ENCODE results near the gene ENKD1.
A peak's percentile ranks its signal among the peaks of the same experiment; 100 is the strongest.

The ENKD1 gene

GRCh38 chr16:67660564-67661028 lies 6.0 kb downstream of the ENKD1 start, which contains the start of gene PARD6A:
PARD6A (plus strand) TSS chr16:67660960; CDS start chr16:67661039, 79 bp downstream.
- Mint-ChIP-seq H3K27ac (peak within 1 kb of the TSS; percentile 96 to 98), H3K9me3 (no peaks in the 10 kb centered on the region), H3K4me1 (peaks cover 66% of the 10 kb centered on the region), H3K4me3 (peak within 1 kb of the TSS; percentile 95), H3K27me3 (no peaks in the 10 kb centered on the region)
- ATAC-seq: peak; percentile 89
- DNase-seq: peak; percentile 95 to 97

- Mint-ChIP-seq H3K9me3 (no peaks in the 10 kb centered on the region), H3K4me3 (peak within 1 kb of the TSS; percentile 95), H3K27ac (peak within 1 kb of the TSS; percentile 96 to 98), H3K4me1 (peaks cover 62% of the 10 kb centered on the region), H3K27me3 (no peaks in the 10 kb centered on the region)
- ATAC-seq (peak; percentile 65), DNase-seq (peak; percentile 95 to 97)
Observed at GRCh38 chr16:67659675-67660563, 6.6 kb downstream of the ENKD1 start, which contains the start of gene ACD. ACD (minus strand) TSS chr16:67660260; CDS start chr16:67660220, 40 bp downstream.

- DNase-seq: no peak
- no peaks in the 10 kb centered on the region for H3K9me3 Mint-ChIP-seq
- peaks cover 54% of the 10 kb centered on the region for H3K4me1 Mint-ChIP-seq
- H3K27ac Mint-ChIP-seq: peak overlapping the region; percentile 28 to 81
- no peaks in the 10 kb centered on the region for H3K27me3 Mint-ChIP-seq
- ATAC-seq: no peak
- H3K4me3 Mint-ChIP-seq: peak overlapping the region; percentile 95
Observed at GRCh38 chr16:67658849-67659674, 7.5 kb downstream of the ENKD1 start.

GRCh38 chr16:67657751-67658518 lies 8.6 kb downstream of the ENKD1 start:
- peaks cover 47% of the 10 kb centered on the region for H3K4me1 Mint-ChIP-seq
- ATAC-seq (no peak), DNase-seq (no peak)
- peak overlapping the region in 1 of 2 donors; percentile 95 for H3K4me3 Mint-ChIP-seq
- H3K9me3 Mint-ChIP-seq: no peaks in the 10 kb centered on the region
- peak overlapping the region; percentile 14 to 69 for H3K27ac Mint-ChIP-seq
- H3K27me3 Mint-ChIP-seq: no peaks in the 10 kb centered on the region

- H3K4me1 Mint-ChIP-seq: peaks cover 47% of the 10 kb centered on the region
- DNase-seq: no peak
- ATAC-seq: no peak
- H3K4me3 Mint-ChIP-seq: no peak overlapping the region
- H3K27ac Mint-ChIP-seq: no peak overlapping the region
- H3K27me3 Mint-ChIP-seq: no peaks in the 10 kb centered on the region
- H3K9me3 Mint-ChIP-seq: no peaks in the 10 kb centered on the region
Observed at GRCh38 chr16:67657017-67657608, 9.4 kb downstream of the ENKD1 start.

GRCh38 chr16:67656344-67657016 lies 10.1 kb downstream of the ENKD1 start:
- no peak overlapping the region for H3K4me3 Mint-ChIP-seq
- H3K27ac Mint-ChIP-seq: peak overlapping the region in 1 of 2 donors; percentile 27

GRCh38 chr16:67655363-67655762 lies 11.2 kb downstream of the ENKD1 start:
- Mint-ChIP-seq H3K27ac (peak overlapping the region; percentile 54 to 87), H3K27me3 (no peaks in the 10 kb centered on the region), H3K4me3 (no peak overlapping the region), H3K4me1 (peaks cover 42% of the 10 kb centered on the region), H3K9me3 (no peaks in the 10 kb centered on the region)
- ATAC-seq (no peak), DNase-seq (no peak)

More at GRCh38 chr16:67656344-67657016, 10.1 kb downstream of the ENKD1 start:
- Mint-ChIP-seq H3K27me3 (no peaks in the 10 kb centered on the region), H3K9me3 (no peaks in the 10 kb centered on the region), H3K4me1 (peaks cover 47% of the 10 kb centered on the region)
- ATAC-seq (no peak), DNase-seq (no peak)

GRCh38 chr16:67654403-67654911 lies 12.1 kb downstream of the ENKD1 start:
- H3K9me3 Mint-ChIP-seq: no peaks in the 10 kb centered on the region
- H3K4me1 Mint-ChIP-seq: peaks cover 38% of the 10 kb centered on the region
- no peak overlapping the region for H3K4me3 Mint-ChIP-seq
- ATAC-seq (no peak), DNase-seq (no peak)
- no peak overlapping the region for H3K27ac Mint-ChIP-seq
- no peaks in the 10 kb centered on the region for H3K27me3 Mint-ChIP-seq

GRCh38 chr16:67653789-67654402 lies 12.7 kb downstream of the ENKD1 start:
- peaks cover 32% of the 10 kb centered on the region for H3K4me1 Mint-ChIP-seq
- ATAC-seq: peak; percentile 8
- H3K4me3 Mint-ChIP-seq: no peak overlapping the region
- DNase-seq: no peak
- no peaks in the 10 kb centered on the region for H3K27me3 Mint-ChIP-seq
- no peak overlapping the region for H3K27ac Mint-ChIP-seq
- no peaks in the 10 kb centered on the region for H3K9me3 Mint-ChIP-seq

GRCh38 chr16:67653128-67653788 lies 13.3 kb downstream of the ENKD1 start:
- no peak overlapping the region for H3K4me3 Mint-ChIP-seq
- ATAC-seq (peak; percentile 44), DNase-seq (no peak)
- peaks cover 26% of the 10 kb centered on the region for H3K4me1 Mint-ChIP-seq
- H3K9me3 Mint-ChIP-seq: no peaks in the 10 kb centered on the region
- H3K27me3 Mint-ChIP-seq: no peaks in the 10 kb centered on the region
- no peak overlapping the region for H3K27ac Mint-ChIP-seq

- Mint-ChIP-seq H3K27ac (no peak overlapping the region), H3K27me3 (no peaks in the 10 kb centered on the region)
- peak; percentile 47 for ATAC-seq
Observed at GRCh38 chr16:67652578-67653127, 13.9 kb downstream of the ENKD1 start.

GRCh38 chr16:67651847-67652246 lies 14.7 kb downstream of the ENKD1 start:
- ATAC-seq (no peak), DNase-seq (no peak)
- peaks cover 23% of the 10 kb centered on the region for H3K4me1 Mint-ChIP-seq
- no peaks in the 10 kb centered on the region for H3K9me3 Mint-ChIP-seq
- H3K27me3 Mint-ChIP-seq: no peaks in the 10 kb centered on the region
- H3K27ac Mint-ChIP-seq: peak overlapping the region in 1 of 2 donors; percentile 95
- H3K4me3 Mint-ChIP-seq: no peak overlapping the region

More at GRCh38 chr16:67652578-67653127, 13.9 kb downstream of the ENKD1 start:
- peaks cover 20% of the 10 kb centered on the region for H3K4me1 Mint-ChIP-seq
- DNase-seq: no peak
- no peaks in the 10 kb centered on the region for H3K9me3 Mint-ChIP-seq
- no peak overlapping the region for H3K4me3 Mint-ChIP-seq

- Mint-ChIP-seq H3K27ac (no peak overlapping the region), H3K4me1 (peaks cover 31% of the 10 kb centered on the region), H3K9me3 (no peaks in the 10 kb centered on the region), H3K4me3 (no peak overlapping the region), H3K27me3 (no peaks in the 10 kb centered on the region)
- DNase-seq (no peak), ATAC-seq (no peak)
Observed at GRCh38 chr16:67651039-67651438, 15.5 kb downstream of the ENKD1 start.

Measured in stimulated activated naive CD8-positive, alpha-beta T cell treated with anti-CD3 and anti-CD28 coated beads, Interleukin-15, amount 100 ng/mL, for 72 hours (primary cell).